ENCODE results near the gene CCER1.

- TF ChIP-seq ZNF140 (CRISPR knock-in tag; IDR thresholded peaks at IDR 0.05) (no peak), BMI1 (IDR thresholded peaks at IDR 0.05; ENCODE audit: low read length) (no peak), ZNF408 (CRISPR knock-in tag; IDR thresholded peaks at IDR 0.05; ENCODE audit: low read depth) (no peak), ZBTB17 (CRISPR knock-in tag; IDR thresholded peaks at IDR 0.05) (no peak), ZNF280A (IDR thresholded peaks at IDR 0.05; ENCODE audit: low read depth, partially characterized antibody) (no peak), ZNF3 (CRISPR knock-in tag; IDR thresholded peaks at IDR 0.05) (no peak), ZNF830 (CRISPR knock-in tag; IDR thresholded peaks at IDR 0.05) (no peak), RNF2 (IDR thresholded peaks at IDR 0.05) (no peak), CTCF (IDR thresholded peaks at IDR 0.05 in 2 of 3, conservative IDR thresholded peaks at IDR 0.05 in 1 of 3; ENCODE audit: insufficient read depth in 2 of 3, low read depth in 1 of 3, low read length in 3 of 3) (peak in 2 of 3 experiments; percentile 25 to 58; a peak in 3 of 6 replicates), IRF2 (CRISPR knock-in tag; IDR thresholded peaks at IDR 0.05) (no peak), DMBX1 (CRISPR knock-in tag; IDR thresholded peaks at IDR 0.05; ENCODE audit: borderline replicate concordance) (no peak), ZNF75A (CRISPR knock-in tag; IDR thresholded peaks at IDR 0.05) (no peak)
Observed at GRCh38 chr12:90945070-90945649, 9.8 kb downstream of the CCER1 start.

Measured in K562 (cell line).